Mesothelial cell of epicardium (in vitro differentiated cells): Measurements from ENCODE around the gene MCF2L2. TPM values are rescaled to one million over a fixed set of nuclear protein-coding genes. Genes with fewer than 3 reads are reported as not detected.

Source experiments
- DNase-seq, 2 experiments: peaks; one replicate each; pipeline ENCODE4 v3.0.0; 2021; ENCODE audit warnings: low spot score in 2 of 2; ENCODE audit not compliant: unreplicated experiment in 2 of 2
- H3K27ac Mint-ChIP-seq: 2 replicates; pipeline ENCODE4 v1.8.0; 2021; ENCODE audit warnings: mixed read lengths
- H3K27me3 Mint-ChIP-seq: 2 replicates; pipeline ENCODE4 v1.8.0; 2021; ENCODE audit warnings: low read depth, mixed read lengths
- H3K36me3 Mint-ChIP-seq: 2 replicates; pipeline ENCODE4 v1.8.0; 2021; ENCODE audit warnings: mixed read lengths
- H3K4me1 Mint-ChIP-seq: 2 replicates; pipeline ENCODE4 v1.8.0; 2021; ENCODE audit warnings: mixed read lengths
- H3K4me3 Mint-ChIP-seq: 2 replicates; pipeline ENCODE4 v1.8.0; 2021; ENCODE audit warnings: mild to moderate bottlenecking, moderate library complexity, mixed read lengths
- H3K9me3 Mint-ChIP-seq: 2 replicates; pipeline ENCODE4 v1.8.0; 2021; ENCODE audit warnings: mixed read lengths
- total RNA-seq: library from RNA; stranded (reverse); gene quantifications from 3 replicates; pipeline ENCODE4 v1.2.1, GENCODE V29; 2021
- TF ChIP-seq, protein P1 (sequence below): fragments of 200-600 bp; sonication (generic); IDR thresholded peaks from one replicate; pipeline ENCODE4 v1.5.0; 2021; ENCODE audit warnings: antibody characterized with exemption; ENCODE audit not compliant: unreplicated experiment

MCF2L2 gene
- total RNA-seq, 1 donor from 2014 or later: 3.4 TPM

DNA sequence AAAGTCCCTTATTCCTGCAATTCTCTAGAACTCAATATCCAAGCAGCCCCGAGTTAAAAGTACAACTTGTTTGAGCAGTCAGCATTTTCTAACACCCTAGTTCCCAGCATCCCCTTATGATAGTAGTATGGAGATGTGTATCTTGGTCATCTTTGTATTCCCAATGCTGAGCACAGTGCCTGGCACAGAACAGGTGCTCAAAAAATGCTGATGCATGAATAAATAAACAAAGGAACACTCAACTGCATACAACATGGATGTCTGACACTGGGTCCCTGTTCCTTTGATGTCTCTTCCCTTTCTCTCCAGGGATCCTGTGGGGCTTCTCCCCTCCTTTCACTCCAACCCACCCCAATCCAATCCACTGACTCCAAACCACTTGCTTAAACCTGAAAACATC lies 199.2 kb downstream of the MCF2L2 start:
- no peaks in the 10 kb centered on the region for H3K9me3 Mint-ChIP-seq
- H3K27ac Mint-ChIP-seq: no peak overlapping the region
- no peaks in the 10 kb centered on the region for H3K4me1 Mint-ChIP-seq
- TF ChIP-seq, protein P1, sequence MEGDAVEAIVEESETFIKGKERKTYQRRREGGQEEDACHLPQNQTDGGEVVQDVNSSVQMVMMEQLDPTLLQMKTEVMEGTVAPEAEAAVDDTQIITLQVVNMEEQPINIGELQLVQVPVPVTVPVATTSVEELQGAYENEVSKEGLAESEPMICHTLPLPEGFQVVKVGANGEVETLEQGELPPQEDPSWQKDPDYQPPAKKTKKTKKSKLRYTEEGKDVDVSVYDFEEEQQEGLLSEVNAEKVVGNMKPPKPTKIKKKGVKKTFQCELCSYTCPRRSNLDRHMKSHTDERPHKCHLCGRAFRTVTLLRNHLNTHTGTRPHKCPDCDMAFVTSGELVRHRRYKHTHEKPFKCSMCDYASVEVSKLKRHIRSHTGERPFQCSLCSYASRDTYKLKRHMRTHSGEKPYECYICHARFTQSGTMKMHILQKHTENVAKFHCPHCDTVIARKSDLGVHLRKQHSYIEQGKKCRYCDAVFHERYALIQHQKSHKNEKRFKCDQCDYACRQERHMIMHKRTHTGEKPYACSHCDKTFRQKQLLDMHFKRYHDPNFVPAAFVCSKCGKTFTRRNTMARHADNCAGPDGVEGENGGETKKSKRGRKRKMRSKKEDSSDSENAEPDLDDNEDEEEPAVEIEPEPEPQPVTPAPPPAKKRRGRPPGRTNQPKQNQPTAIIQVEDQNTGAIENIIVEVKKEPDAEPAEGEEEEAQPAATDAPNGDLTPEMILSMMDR: no peak
- no peak for DNase-seq
- H3K4me3 Mint-ChIP-seq: no peak overlapping the region
- H3K27me3 Mint-ChIP-seq: no peaks in the 10 kb centered on the region
- no peaks in the 10 kb centered on the region for H3K36me3 Mint-ChIP-seq

GRCh38 chr3:183227586-183227985 lies 200.8 kb downstream of the MCF2L2 start:
- Mint-ChIP-seq H3K9me3 (no peaks in the 10 kb centered on the region), H3K27ac (no peak overlapping the region), H3K4me1 (no peaks in the 10 kb centered on the region), H3K36me3 (no peaks in the 10 kb centered on the region), H3K27me3 (no peaks in the 10 kb centered on the region), H3K4me3 (no peak overlapping the region)
- no peak for DNase-seq
- TF ChIP-seq, protein P1: no peak

GRCh38 chr3:183226333-183226890 lies 202.0 kb downstream of the MCF2L2 start:
- Mint-ChIP-seq H3K4me1 (no peaks in the 10 kb centered on the region), H3K36me3 (no peaks in the 10 kb centered on the region), H3K9me3 (no peaks in the 10 kb centered on the region), H3K27me3 (no peaks in the 10 kb centered on the region), H3K27ac (no peak overlapping the region), H3K4me3 (no peak overlapping the region)
- TF ChIP-seq, protein P1: no peak
- DNase-seq: no peak

GRCh38 chr3:183224180-183224970 lies 204.0 kb downstream of the MCF2L2 start:
- H3K4me1 Mint-ChIP-seq: no peaks in the 10 kb centered on the region
- H3K27me3 Mint-ChIP-seq: no peaks in the 10 kb centered on the region
- H3K9me3 Mint-ChIP-seq: no peaks in the 10 kb centered on the region
- TF ChIP-seq, protein P1: no peak
- DNase-seq: no peak
- no peaks in the 10 kb centered on the region for H3K36me3 Mint-ChIP-seq
- no peak overlapping the region for H3K27ac Mint-ChIP-seq
- no peak overlapping the region for H3K4me3 Mint-ChIP-seq

DNA sequence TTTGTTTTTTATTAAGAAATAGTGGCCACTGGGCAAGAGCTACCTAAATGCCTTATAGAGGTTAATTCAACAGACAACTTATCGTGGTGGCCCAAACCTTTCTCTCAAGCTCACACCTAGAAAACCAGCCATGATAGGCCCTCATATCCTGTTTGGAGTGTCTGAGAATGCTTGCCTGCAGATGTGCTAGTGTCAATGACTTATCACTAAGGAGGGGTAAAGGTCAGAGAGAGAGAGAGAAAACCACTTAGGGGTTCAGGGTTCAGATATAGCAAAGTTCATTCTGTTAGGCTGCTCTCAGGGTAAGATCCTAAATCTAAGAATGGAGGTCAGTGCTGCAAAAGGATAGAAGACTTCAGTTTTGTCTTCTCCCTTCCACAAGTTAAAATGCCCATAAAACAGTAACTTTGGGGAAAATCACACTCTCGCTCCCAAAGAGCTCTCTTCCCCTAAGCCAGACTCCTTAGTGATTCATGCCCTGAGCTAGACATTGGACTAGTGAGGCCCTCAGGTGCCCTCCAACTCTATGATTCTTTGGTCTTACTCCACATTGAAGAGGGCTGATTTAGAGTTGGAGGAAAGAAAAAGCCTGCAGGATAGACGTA lies 205.7 kb downstream of the MCF2L2 start:
- TF ChIP-seq, protein P1: no peak
- Mint-ChIP-seq H3K4me3 (no peak overlapping the region), H3K9me3 (no peaks in the 10 kb centered on the region), H3K27me3 (no peaks in the 10 kb centered on the region), H3K27ac (no peak overlapping the region), H3K4me1 (no peaks in the 10 kb centered on the region), H3K36me3 (no peaks in the 10 kb centered on the region)
- DNase-seq: no peak
